ENCODE data around the gene KCNQ2.

Gene KCNQ2

DNA sequence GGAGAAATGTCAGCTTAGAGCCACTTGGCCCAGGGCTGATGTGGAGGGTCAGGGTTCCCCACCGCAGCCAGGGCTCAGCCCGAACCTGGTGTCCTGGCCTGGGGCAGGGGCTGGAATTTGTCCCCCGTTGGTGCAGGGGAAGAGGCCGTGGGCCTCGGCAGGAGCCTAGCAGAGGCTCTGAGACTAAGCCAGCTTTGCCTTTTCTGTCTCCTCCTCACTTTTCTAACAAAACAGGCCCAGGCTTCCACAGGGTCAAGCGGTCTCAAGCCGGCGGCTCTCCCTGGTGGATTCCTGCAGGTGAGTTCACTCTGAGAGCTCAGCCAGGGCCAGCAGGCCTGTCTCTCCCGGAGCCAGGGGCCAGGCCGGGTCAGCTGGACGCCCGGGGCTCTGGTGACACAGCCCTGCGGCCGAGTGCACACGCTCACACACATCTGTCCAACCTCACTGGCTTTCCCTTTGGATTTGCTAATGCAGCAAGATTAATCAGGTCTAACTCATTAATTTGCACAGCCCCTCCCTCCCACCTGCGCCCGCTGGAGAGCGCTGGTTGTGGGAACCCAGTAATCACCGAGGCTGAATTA is 108.4 kb downstream of the KCNQ2 start:
- DNase-seq = no peak

DNA sequence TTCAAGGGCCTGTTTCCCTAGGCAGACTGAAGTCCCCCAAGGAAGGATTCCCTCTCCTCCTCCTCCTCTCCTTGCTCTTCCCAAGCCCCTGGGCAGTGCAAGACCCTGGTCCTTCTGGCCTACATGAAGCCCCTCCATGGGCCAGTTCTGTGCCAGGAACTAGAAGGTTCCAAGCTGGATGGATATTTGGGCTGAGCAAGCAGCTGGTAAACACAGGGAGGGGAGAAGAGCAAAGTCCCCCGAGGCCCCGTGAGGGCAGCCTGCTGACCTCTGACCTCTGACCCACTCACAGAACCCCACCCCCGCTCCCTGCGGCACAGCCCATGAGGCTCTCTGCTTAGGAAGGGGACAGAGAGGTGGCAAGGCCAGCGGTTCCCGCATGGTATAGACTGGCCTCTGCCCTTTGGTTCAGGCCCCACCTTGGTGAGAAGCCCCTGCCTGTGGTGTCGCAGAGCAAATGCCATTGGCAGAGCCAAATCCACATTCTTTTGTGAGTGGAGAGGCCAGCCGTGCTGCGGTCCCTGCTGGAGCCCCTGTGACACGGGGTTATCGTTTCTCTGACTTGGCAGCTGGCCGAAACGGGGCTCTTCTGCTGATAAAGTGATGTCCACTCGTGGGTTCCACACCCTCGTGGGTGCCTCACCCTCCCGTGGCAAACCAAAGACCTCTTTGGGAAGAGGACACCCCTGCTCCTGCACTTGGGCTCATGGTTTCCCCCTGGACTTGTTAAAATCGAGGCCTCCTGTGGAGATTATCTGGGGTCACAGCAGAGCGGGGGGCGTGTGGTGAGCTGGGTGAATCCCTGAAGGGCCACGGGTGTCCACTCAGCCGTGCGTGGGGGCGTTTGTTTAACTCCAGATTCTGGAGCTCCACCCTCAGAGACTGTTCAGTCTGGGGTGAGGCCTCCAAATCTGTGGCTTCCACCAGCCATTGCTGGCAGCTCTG is 109.2 kb downstream of the KCNQ2 start:
- no peak for DNase-seq

DNA sequence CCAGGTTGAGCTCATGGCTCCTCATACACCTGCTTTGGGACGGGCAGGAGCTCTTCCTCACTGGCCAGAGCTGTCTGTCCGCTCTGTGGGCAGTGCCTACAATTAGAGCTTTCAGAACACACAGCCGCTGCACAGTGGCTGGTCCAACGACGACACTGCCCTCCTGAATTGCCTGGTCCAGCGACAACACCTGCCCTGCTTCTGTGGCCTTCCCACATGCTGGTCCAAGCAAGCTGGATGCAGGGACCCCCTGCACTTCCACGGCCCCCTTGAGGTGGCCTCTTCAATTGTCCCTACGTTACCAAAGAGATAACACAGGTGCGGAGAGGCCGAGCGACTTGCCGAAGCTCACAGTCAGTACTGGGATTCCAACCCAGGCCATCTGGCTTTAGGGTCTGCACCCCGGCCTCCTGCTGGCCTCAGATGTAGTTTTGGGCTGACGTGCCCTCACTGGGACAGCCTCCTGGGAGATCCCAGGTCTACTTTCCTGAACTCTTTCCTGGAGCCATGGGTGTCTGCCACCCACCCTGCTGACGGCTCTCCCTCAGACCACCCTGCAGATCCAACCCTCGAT is 109.9 kb downstream of the KCNQ2 start:
- DNase-seq = no peak

DNA sequence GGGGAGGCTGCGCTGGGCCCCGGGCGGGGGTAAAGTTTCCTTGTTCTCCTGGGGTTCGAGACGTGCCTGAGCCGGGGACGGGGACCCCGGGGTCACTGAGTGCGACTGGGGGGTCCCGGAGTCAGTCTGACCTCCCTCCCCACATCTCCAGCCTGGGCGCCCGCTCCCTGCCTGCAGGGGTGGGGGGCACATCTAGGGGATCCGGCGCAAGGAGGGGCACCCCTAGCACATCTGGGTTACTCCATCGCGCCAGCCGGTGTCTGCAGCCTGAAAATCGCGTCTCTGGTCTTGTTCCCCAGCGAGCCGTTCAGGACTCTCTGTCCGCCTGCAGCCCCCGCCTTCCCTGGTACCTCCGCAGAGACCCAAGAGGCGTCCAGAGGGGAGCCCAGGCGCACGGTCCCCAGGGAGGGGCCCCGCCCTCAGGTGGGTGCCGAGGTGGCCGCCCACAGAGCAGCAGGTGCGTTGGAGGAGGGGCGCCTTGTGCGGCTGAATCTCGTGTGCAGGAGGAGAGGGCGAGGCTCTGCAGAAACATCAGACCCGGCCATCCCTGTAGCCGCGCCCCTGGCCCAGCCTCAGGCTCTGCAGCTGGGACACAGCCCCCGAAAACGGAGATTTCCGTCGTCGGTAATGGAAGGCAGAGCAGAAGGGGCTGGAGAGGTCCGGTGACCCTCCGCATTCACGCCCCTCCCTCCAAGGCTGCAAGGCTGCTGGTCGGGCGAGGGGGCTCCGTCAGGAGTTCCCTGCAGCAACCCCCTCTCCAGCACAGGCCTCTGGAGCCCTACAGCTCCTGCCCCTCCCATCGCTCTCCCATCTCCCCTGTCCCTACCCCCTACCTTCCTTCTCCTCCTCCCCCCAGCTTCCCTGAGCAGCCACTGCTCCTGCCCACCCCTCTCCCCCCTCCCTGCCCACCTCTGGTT is 110.7 kb downstream of the KCNQ2 start:
- DNase-seq = no peak

- no peak for DNase-seq
Observed at GRCh38 chr20:63360850-63361518, 111.5 kb downstream of the KCNQ2 start, which contains the start of gene CHRNA4. Gene CHRNA4, minus strand, starts transcription at chr20:63361349. Its CDS starts 184 bp downstream, at chr20:63361165.

- DNase-seq = no peak
Observed at GRCh38 chr20:63359937-63360849, 112.3 kb downstream of the KCNQ2 start.

DNA sequence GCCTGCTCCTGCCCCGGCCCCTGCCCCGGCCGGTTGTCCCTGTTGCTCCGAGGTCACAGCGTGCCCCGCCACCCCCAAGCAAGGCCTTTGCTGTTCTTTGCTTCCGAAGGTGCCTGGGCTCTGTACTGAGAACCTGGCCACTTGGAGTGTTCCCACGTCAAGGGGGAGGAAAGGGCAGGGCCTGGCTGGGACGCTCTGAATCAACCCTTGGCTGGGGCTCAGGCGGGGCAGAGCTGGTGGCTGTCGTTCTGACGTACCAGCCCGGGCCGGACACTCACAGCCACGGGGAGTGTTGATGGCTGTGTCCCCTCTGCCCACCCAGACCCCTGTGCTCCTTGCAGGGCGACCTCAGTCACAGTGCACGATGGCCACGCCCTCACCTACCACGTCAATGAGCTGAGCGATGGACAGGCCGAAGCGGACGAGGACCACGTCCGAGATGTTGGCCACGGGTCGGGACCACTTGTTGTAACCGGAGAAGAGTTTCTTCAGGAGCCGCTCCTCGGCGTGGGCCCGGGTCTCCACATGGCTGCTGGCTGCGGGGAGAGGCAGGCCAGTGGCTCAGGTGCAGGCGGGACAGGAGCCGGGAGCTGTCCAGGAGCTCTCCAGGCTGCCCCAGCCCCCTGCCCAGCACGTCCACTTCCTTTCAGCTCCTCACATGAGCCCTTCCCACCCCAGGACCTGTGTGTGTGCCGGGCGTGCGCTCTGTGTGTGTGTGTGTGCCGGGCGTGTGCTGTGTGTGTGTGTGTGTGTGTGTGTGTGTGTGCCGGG is 113.1 kb downstream of the KCNQ2 start:
- no peak for DNase-seq

DNA sequence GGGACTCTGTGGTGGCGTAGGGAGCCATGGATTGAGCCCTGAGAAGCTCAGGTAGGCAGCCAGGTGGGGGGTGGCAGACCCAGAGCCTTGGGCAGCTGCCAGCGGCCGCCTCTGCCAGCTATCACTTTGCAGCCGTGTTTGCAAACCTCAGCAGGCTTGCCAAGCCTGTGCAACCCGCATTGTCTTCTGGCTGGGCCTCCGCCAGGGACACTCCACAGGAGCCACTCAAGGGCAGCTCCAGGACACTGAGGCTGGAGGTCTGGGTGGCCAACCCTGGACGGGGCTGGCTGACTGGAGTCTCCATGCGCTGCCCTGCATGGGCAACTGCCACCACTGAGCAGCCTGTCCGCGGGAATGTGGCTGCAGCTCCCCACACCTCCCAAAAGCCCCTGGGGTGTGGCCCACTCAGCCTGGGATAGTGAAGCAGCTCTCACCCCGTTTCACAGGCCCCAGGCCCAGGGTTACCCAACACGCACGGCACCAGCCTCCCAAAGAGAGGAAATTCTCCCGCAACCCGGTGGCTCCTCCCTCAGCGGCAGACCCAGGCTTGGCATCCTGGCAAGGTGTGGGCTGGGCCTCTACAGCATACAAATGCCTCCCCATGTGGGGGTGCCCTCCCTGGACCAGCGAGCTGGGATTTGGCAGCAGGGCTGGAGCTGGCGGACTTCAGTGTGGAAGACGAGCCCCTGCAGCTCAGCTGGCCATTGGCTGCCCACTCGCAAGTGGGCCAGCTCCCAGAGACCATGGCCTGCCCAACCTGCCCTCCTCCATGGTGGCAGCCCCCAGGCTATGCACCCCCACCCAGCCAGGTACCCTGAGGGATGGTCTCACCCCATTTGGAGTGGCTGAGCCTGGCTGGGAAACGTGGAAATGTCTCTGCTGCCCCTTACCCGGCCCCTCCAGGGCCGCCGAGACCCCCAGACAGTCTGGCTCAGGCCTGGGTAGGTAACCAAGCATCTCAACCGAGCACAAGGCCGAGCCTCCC is 114.2 kb downstream of the KCNQ2 start:
- no peak for DNase-seq

DNA sequence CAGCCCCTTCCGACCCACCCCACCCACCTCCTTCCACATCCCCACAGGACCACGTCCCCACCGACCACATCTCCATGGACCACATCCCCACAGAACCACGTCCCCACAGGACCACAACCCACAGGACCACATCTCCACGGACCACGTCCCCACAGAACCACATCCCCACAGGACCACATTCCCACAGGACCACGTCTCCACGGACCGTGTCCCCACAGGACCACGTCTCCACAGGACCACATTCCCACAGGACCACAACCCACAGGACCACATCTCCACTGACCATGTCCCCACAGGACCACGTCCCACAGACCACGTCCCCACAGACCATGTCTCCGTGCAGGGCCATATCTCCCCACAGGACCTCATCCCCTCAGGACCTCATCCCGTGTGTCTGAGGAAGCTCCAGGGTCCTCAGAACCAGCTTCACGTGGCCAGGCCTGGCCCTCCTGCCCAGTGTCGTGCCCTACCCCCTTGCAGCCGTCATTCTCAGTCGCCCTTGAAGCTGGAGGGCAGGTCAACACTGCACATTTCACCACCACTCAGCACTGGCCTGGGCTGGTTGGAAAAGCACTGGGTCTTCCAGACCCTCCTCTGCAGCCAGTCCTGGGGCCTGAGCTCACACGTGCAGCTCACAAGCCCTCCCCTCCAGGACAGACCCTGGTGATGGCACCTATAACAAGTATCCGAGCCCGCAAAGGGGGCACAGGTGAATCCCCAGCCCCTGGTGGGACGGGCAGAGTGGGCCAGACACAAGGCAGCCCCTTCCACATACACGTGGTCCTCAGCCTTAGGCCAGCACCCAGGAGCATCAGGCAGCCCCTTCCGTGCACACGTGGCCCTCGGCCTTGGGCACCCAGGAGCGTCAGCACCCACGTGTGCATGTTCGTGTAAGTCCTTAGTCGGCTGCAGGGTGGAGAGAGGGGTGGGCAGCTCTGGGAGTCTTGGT is 115.2 kb downstream of the KCNQ2 start:
- DNase-seq = no peak

- DNase-seq = no peak
Observed at GRCh38 chr20:63356511-63356910, 115.9 kb downstream of the KCNQ2 start.

DNA sequence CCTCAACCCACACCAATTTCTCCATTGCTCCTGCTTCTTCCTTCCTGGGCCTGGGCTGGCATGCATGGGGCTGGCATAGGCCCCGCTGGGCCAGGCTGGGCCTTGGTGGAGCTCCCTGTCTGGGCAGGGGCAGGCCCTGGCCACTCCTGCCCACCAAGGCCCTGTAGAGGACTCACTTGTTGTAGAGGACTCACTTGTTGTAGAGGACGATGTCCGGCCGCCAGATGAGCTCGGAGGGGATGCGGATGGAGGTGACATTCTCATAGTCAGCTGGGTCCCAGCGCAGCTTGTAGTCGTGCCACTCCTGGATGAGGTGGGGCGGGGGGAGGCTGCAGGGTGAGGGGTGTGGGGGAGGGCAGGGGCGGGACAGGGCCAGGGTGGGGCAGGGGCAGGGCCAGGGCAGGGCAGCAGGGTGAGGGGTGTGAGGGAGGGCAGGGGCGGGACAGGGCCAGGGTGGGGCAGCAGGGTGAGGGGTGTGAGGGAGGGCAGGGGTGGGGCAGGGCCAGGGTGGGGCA is 116.6 kb downstream of the KCNQ2 start:
- no peak for DNase-seq

DNA sequence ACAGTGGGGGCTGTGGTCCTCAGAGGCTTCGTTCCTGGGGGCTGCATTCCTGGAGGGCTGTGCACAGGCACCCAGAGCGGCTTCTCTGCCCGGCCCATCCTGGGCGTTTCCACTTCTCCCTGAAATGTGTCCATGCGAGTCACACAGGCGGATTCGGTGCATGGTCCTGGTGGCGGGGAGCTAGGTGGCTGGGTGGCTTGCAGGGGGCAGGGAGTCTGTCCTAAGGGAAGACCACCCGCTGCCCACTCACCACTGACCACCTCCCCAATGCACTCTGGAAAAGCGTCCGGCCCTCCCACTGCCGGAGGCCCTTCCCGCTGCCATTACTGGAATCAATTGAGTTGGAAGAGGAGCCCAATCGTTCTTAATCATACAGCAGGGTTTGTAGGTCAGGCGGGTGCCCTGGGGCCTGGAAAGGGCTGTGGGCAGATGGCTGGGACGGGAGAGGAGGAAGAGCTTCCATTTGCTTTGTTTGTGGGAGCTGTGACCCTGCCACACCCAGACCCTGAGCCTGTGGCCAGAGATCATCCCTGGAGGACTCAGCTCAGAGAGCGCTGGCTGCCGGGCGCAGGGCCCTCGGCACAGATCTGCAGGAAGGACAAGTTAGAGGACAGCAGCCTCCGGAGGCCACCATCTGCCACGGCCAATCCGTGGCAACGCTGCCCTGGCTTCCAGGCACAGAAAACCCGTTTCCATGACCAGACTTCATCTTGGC is 117.7 kb downstream of the KCNQ2 start:
- DNase-seq = no peak

- no peak for DNase-seq
Observed at GRCh38 chr20:63352811-63353221, 119.6 kb downstream of the KCNQ2 start.

DNA sequence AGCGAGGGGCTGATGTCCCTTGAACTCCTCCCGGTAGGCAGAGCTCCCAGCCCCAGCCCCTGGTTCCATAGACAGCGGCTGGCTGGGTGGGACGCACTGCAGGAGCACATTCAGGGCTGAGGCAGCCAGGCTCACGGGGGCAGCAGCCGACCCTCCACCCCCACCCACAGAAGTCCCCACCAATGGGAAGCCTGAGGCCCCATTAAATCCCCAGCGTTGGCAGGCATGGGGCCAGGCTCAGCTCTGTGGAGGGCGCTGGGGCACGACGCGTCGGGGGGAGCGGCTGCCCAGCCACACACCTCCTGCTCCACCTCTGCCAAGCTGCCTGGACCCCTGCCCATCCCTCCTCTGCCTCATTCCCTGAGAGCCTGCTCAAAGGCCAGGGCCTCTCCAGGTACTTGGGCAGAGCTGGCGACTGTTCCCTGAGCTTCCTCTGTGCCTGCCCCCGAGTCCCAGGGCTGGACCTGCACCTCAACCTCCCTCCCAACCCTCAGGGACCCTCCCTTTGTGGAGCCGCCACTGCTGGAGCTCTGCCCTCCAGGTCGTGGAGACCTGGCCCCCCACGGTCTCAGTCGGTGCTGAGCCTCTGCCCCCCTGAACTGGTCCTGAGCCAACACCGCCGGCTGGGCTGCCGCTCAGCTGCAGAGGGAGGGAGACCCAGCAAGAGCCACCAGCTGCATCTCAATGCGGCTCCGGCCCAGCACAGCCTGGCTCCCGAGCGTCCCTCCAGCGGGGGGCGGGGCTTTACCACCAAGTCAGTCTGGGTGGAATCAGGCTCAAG is 120.5 kb downstream of the KCNQ2 start:
- DNase-seq = no peak

- no peak for DNase-seq
Observed at GRCh38 chr20:63351326-63351700, 121.1 kb downstream of the KCNQ2 start.

Data from islet precursor cell (in vitro differentiated cells).